A673 (cell line): ENCODE measurements around the gene EIF3F.

Experiments
- CTCF ChIP-seq: fragments of 300-800, 200-600 bp; sonication (generic); conservative IDR thresholded peaks from 2 replicates; pipeline ENCODE4 v1.5.1; 2017; ENCODE audit warnings: low read depth, mild to moderate bottlenecking, antibody characterized with exemption, low read length, moderate library complexity, mixed read lengths
- EZH2 ChIP-seq: fragments of 200-600 bp; sonication (generic); IDR thresholded peaks from 2 replicates; pipeline ENCODE4 v1.6.1; 2017; ENCODE audit warnings: borderline replicate concordance, low read depth, mild to moderate bottlenecking, mixed read lengths, antibody characterized with exemption, low read length; ENCODE audit not compliant: poor library complexity, severe bottlenecking

- TF ChIP-seq CTCF (no peak), EZH2 (no peak)
Measured at GRCh38 chr11:7977232-7977917, 9.8 kb upstream of the EIF3F start.
